Spleen (tissue), 7 donors: Measurements from ENCODE around the gene KIF21B.

Experiments used
- CTCF ChIP-seq, 11 experiments: fragments of 200-600 bp in 7 of 11; fragments of 450-650 bp in 4 of 11; sonication (generic) in 4 of 11; IDR thresholded peaks in 8 of 11; conservative IDR thresholded peaks in 3 of 11; 1 replicate in 7 of 11; 2 replicates in 4 of 11; pipeline versions ENCODE4 v1.4.0 to v1.8.0; 2016 to 2021; ENCODE audit warnings: antibody characterized with exemption in 11 of 11, inconsistent platforms in 4 of 11, mild to moderate bottlenecking in 1 of 11
- POLR2A ChIP-seq, 3 donors: fragments of 450-650 bp; IDR thresholded peaks; one replicate each; pipeline ENCODE4 v1.5.1; 2017; ENCODE audit warnings: antibody characterized with exemption in 3 of 3, mild to moderate bottlenecking in 1 of 3
- POLR2AphosphoS5 ChIP-seq, 3 donors: sonication (generic); formaldehyde crosslinking; IDR thresholded peaks; one replicate each; pipeline ENCODE4 v1.5.1; 2017; ENCODE audit warnings: antibody characterized with exemption in 3 of 3
- donor health status: DM: no; HTN: no; CAD: no; lungs with moderate emphysema.
- donor health status: DM: no; HTN: no; CAD: no.
- donor health status: DM: no; HTN: no; CAD: no.

GRCh38 chr1:200938955-200939354 lies 84.6 kb downstream of the KIF21B start:
- TF ChIP-seq POLR2A (IDR thresholded peaks at IDR 0.05) (no peak), CTCF (IDR thresholded peaks at IDR 0.05 in 8 of 11, conservative IDR thresholded peaks at IDR 0.05 in 3 of 11) (no peak), POLR2AphosphoS5 (IDR thresholded peaks at IDR 0.05) (no peak)
